Hematopoietic multipotent progenitor cell treated with erythropoietin and hydrocortisone succinate and interleukin-3 and kit ligand, for 15 days (in vitro differentiated cells): ENCODE results near the gene PWWP2B.

Experiments
- DNase-seq: peaks from one replicate; pipeline ENCODE4 v3.0.0-alpha.2; 2015; ENCODE audit warnings: low spot score

Gene PWWP2B

DNA sequence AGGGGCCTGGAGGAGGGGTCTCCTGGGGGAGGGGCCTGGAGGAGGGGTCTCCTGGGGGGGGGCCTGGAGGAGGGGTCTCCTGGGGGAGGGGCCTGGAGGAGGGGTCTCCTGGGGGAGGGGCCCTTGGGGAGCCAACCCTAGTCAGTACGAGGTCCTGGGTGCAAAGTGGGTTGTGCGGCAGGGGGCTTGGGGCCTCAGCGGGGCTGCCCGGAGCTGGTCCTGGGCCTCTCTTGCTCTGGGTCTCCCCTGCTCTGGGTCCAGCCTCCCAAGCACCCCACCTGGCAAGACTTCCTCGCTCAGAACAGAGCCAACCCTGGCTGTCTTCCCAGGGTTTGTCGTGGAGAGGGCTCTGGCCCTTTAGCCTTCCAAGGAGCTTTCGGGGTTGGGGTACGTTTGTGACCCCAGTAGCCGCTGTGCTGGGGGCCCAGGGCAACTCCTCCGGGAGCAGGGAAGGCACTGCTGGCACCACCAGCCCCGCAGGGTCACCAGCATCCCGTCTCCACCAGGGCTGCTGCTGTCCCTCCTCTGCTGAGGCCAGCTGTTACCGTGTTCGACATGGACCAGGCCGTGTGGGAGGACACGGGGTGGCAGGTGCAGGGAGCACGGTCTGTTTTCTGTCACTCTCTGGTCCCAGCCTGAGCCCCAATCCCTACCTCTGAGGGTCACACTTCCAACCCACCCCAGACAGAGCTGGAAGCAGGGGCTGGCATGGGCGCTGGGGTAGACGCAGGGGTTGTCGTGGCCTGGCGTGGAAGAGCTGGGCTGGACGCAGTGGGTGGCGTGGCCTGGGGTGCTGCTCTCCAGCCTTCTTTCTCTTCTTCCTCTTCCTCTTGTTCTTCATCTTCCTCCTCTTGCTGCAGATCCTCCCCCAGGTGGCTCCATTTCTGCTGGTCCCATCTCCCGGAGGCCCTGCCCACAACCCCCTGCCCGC lies 22.8 kb downstream of the PWWP2B start:
- no peak for DNase-seq

DNA sequence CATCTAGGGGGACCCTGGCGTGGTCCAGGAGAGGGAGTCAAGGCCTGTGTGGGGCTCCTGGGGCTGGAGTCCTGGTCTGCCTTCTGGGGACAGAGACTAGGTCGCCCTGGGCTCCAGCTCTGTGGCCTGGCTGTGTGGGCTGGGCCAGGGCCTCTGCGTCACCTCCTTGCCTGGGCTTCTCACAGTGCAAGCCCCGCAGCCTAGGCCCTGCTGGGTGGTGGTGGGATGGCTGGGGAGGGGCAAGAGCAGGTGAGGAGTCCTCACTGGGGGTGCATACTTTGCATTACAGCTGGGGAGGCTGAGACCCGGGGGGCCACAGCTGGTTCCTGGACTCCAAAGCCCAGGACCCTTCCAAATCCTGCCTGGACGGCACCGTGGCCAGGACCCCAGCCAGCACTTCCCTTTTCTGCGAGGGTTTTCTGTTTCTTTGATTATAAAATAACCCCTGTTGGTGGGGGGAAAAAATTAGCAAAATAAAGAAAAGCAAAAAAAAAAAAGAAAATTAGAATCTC lies 23.5 kb downstream of the PWWP2B start:
- no peak for DNase-seq

DNA sequence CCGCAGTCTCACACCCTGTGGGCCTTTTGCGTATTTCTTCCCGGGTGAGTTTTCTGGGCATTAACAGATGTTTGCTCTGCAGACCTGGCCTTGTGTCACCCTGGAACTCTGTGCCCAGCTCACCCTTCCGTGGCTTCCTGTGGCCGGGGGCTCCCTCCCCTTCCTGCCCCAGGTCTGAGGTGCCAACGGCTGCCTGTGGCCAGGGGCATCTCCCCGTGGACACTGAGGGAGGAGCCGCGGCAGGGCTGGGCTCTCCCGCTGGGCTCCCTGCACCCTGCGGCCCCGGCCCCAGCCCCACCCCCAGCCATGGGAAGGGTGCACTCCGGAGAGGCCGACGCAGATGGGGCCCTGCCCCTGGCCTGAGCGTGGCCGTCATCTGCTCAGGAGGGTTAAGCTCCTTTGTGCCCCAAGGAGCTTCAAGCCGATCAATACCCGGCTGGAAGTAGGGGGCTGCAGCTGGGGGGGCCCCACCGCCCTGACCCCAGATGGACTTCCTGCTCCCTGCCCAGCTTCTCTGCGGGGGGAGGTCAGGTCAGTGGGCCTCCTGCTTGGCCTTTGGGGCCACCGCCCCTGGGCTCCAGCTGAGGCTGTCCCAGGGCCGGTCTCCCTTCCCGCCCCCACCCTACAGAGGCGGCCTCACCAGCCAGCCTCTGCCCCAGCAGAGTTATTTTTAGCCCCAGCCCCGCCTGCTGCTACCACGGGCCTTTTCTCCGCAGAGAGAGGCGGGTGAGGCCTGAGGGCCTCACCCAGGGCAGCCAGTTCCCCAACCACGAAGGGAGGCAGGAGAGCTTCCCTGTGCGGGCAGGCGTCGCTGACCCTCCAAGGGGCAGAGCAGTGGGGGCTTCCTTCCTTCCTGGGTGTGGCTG lies 24.2 kb downstream of the PWWP2B start:
- DNase-seq: no peak

DNA sequence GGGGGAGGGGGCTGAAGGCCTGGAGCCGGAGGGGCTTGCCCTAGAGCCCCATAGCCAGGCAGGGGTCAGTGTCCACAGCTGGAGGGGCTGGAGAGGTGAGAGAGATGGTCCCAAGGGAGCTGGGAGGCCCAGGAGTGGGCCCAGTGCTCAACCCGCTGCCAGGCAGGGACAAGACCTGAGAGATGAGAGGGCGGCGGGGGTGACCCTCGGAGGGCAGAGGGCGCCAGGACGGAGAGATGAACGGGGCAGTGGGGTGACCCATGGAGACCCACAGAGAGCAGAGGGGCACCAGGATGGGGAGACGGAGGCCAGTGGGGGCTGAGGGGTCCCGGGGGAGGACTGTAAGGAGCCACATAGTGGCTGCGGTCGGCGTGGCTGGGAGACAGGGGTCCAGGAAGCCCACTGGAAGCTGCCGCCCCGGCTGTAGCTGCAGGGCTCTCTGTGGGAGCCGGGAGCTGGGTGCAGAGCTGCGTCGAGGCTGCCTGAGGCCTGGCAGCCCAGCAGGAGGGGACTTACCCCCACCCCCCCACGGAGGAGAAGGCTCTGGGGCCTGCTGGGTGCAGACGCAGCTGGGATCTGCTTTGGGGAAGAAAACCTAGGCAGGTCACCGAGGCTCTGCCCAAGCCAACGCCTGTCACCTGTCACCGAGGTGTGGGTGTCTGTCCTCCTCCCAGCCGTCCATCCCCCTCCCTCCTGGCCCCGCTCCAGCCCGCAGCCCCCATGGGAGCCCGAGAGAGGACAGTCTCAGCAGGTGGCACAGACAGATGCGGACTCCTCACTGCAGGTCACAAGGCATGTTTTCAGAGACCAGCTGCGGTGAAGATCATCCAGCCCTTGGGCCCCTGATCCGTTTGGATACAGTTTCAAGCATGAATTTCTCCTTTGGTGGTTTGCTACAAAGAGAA lies 25.1 kb downstream of the PWWP2B start:
- no peak for DNase-seq

DNA sequence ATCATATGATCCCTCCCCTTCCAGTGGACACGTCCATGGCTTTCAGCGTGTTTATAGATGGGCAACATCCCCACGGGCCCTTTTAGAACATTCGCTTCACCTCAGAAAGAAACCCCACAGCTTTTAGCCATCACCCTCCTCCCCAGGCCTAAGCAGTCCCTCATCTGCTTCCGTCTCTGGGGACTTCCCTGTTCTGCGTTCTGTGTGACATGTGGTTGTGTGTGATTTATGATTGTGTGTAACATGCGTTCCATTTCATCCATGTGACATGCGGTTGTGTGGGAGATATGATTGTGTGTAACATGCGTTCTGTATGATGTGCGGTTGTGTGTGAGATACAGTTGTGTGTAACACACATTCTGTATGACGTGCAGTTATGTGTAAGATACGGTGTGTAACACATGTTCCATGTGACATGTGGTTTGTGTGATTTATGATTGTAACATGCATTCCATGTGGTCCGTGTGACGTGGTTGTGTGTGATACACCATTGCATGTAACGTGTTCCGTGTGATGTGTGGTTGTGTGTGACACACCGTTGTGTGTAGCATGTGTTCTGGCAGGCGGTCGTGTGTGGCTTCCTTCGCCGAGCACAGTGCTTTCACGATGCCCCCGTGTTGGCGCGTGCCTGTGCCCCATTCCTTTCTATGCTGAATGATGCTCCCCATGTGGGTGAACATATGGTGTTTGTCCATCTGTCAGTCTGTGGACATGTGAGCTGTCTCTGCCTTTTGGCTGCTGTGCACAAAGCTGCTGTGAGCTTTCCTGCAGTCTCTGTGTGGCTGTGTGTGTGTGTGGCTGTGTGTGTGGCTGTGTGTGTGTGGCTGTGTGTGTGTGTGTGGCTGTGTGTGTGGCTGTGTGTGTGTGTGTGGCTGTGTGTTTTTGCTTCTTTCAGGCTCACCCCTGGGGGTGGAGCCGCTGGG lies 26.2 kb downstream of the PWWP2B start:
- no peak for DNase-seq

DNA sequence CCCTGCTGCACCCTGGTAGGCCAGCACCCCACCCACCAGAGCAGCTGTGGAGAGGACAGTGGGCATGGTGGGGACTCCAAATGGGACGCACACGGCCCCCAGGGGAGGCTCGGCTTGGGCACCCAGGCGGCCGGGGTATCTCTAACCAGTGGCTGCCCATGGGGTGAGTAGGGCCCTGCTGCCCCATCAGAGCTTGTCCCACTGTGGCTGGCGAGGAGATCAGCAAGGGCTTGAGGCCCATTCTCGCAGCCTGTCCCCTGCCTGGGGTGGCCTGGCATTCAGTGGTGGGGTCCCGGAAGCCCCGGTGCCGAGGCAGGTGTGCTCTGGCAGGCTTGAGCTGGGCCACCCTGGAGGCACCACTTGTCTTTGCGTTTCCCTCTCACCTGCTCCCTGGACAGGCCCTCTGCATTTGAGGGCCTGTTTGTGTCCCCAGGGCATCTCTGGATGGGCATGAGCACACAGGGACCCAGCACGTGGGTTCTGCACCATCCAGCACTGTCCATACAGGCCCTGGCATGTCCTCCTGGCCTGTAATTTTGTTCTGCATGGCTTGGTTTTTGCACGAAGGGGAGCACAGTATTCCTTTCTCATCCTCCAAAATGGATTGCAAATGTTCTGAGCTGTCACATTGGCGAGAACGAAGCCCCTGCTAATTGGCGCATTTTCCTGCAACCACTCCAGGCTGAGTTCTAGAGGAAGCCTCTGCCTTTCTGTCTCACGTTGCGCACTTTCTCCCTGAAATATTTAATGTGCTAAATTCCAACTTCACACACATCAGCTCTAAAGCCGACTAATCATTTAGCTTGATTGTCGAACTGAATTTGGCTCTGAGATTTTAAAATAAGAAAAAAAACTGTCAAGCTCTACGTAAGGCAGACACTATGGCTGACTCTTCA lies 27.2 kb downstream of the PWWP2B start:
- DNase-seq: no peak

DNA sequence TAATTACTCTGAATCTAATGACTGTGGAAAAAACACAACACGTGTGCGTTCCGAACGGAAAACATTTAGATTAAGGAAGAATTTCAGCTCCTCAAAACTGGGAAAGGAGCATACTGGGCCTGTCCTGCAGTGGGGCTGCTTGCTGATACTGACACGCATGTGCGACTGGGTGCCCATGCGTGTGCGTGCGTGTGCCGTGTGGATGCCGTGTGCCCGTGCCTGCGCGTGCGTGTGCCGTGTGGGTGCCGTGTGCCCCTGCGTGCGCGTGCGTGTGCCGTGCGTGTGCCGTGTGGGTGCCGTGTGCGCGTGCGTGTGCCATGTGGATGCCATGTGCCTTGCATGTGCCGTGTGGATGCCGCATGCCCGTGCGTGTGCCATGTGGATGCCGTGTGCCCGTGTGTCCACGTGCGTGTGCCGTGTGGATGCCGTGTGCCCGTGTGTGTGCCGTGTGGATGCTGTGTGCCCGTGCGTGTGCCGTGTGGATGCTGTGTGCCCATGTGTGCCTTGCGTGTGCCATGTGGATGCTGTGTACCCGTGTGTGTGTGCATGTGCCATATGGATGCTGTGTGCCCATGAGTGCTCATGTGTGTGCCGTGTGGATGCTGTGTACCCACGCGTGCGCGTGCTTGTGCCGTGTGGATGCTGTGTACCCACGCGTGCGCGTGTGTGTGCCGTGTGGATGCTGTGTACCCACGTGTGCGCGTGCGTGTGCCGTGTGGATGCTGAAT lies 28.2 kb downstream of the PWWP2B start:
- DNase-seq: no peak

DNA sequence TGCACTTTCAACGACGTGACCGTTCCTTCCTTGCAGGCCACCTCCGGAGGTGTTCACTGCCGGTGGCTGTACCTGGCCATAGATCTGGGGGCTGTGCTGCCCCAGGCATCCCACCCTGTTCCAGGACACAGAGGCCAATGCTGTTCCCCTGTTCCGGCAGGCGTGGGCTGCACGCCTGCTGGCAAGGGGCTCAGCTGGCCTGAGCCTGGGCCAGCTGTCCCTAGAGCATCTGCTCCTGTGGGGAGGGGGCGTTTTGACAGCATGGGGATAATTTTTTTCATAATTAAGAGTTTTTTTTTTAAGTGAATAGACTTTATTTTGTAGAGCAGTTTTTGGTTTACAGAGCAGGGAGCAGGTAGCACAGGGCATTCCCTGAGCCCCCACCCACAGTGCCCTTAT lies 28.8 kb downstream of the PWWP2B start:
- DNase-seq: no peak

DNA sequence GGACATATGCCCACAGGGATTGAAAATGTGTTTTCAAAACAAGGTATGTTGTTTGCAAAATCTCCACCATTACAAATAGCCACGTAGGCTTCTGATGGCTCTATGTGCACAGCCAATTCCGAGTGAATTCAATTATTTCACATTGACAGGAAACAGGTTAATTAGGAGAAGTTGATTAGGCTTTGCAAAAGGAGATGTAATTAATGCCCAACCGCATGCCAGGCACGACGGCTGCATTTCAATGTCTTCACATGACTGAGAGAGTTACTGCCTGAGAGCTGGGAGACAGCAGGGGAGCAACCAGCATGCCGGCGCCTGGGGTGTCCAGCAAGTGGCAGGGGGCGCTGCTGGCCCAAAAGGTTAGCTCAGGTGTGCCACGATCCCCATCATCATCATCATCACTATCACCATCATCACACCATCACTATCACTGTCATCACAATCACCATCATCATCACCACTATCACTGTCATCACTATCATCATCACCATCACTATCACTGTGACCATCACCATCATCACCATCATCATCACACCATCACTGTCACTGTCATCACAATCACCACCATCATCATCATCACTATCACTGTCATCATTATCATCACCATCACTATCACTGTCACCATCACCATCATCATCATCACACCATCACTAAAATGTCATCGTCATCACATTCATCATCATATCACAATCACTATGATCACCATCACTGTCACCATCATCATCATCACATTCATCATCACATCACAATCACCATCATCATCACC lies 30.2 kb downstream of the PWWP2B start:
- DNase-seq: no peak

DNA sequence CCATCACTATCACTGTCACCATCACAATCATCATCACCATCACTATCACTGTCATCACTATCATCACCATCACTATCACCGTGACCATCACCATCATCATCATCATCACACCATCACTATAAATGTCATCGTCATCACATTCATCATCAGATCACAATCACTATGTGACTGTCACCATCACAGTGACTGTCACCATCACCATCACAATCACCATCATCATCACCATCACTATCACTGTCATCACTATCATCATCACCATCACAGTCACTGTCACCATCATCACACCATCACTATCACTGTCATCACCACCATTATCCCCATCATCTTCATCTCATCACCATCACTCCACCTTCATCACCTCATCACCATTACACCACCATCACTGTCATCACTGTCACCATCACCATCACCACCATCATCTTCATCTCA lies 31.0 kb downstream of the PWWP2B start:
- no peak for DNase-seq

DNA sequence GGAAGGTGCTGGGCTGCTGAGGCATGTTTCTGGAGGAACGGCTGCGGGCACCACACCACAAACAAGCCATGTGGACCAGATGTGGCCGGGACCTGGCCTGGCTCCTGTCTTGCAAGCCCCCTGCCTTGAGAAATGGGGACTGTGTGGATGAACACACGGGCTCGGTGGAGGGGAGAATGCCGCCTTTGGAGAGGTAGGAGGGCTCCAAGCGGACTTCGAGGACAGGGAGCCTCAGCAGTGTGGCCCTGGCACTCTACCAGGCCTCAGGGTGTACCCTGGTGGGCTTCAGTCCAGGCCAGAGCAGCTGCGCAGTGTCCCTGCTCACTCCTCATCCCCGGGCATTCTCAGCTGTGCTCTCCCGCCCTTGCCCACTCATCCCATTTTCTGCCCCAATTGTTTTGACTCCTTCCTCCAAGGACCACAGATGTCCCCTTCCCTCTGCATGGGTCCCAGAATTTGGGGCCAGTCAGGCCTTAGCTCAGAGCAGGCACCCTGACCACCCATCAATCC lies 31.5 kb downstream of the PWWP2B start:
- DNase-seq: no peak

DNA sequence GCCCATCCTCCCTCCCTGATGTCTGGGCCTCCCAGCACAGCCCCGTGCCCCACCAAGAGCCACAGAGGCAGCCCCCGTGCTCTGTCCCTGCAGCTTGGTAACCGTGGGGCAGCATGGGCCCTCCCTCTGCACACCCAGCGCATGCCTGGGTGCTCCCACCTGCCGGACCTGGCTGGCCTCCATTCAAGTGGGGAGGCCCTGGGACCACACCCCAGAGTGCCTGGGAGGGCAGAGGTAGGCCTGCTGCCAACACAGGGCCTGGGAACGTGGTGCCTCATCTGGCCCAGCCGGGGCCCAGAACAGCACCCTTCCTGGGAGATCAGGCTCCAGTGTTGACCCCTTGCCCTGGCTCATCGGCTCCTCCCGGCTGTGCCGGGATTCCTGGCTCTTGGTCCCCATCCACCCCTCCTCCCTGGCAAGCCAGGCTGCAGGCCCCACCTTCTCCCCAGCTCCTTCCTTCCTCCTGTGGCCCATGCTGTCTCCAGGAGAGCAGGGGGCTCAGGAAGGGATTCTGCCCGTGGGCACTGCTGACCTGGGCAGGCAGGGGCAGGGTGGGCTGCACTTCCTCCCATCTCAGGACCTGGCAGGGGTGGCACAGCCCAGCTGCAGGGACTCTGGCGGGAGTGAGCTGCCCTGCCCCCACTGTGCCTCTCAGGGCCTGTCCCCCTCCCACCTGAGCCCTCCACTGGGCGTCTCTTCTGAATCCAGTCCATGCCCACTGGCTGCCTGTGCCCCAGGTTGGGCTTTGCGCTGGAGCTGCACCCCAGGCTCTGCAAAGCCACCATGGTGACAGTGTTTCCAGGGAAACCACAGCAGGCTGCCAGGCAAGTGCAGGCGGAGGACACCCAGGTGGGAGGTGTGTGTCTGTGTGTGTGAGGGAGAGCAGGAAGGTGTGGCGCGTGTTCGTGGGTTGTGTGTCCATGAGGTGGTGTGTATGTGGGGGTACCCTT lies 32.6 kb downstream of the PWWP2B start:
- no peak for DNase-seq

DNA sequence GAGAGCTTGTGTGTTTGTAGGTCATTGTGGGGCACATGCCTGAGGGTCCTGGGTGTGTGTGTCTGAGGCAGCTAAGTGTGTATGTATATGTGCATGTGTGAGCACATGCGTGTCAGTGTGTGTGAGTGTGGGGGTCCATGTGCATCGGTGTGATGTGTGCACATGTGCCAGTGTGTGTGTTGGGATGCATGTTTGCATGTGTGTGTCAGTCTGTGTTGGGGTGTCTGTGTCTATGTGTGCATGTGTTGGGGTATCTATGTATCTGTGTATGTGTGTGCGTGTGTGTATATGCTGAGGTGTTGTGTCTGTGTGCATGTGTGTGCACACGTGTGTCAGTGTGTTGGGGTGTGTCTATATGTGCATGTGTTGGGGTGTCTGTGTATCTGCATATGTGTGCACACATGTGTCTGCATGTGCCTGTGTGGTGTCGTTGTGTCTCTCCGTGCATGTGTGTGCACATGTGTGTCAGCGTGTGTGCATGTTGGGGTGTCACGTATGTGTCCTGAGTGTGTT lies 33.3 kb downstream of the PWWP2B start:
- DNase-seq: no peak

DNA sequence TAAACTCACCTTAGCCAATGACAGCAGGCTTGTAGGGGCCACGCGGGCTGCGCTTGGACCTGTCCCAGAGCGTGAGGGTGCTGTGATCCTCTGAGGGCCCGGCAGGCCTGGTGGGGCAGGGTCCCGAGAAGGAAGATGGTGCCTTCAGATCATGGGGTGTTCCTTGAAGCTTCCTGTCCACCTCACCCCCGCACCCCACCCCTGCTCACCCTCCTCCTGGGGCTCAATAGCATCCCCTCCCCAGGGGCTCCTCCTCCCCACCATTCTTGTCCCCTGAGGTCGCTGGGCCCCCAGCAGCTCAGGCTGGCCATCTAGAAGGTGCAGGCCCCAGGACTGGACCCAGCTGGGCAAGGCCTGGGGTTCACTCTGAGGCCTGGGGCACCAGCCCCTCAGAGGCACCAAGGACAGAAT lies 33.9 kb downstream of the PWWP2B start:
- no peak for DNase-seq

DNA sequence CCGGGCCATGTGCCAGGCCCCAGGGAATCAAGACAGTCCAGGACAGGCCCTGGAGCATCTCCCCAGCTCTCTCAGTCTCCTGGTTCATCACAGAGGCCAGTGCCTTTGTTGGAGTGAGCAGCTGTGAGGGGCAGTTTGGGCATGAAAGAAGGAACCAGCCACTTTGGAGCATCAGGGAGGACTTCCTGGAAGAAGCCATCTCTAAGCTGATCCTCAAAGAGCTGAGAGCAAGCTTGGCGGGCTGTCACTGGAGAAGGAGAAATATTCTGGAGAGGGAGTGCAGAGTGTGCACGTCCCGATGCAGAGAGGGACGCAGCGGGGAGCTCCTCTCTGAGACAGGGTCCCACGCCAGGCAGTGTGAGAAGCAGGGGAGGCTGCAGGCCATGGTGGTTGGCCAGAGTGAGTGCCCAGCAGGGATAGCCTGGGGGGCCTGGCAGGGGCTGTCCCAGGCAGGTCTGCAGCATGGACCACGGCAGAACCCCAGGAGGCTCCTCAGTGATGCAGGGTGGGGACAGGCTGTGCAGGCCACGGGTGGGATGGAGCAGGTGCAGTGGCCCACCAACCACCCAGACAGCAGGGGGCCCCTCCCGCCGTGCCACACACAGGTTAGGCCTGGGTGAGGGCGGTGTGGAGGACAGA lies 34.7 kb downstream of the PWWP2B start:
- DNase-seq: no peak

DNA sequence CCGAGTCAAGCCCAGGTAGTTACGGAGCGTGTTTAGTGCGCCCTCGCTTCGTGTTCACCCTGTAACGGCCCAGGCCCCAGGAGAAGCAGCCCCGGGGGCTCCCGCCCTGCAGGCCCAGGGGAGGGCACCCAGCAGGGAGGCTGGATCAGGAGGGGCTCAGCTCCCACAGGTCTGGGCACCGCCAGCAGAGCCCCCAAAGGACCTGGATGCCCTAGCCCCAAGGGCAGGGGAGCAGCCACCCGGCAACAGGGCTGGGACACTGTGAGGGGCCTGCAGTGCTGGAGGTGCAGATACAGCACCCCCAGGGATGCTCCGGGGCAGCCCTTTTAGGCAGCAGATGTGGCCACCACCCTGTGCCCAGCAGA lies 35.2 kb downstream of the PWWP2B start:
- DNase-seq: no peak
